ENCODE results near the gene CD2BP2. TPM values are rescaled to one million over a fixed set of nuclear protein-coding genes. Genes with fewer than 3 reads are reported as not detected.

CD2BP2 gene
- total and polyA plus RNA-seq, 2 donors (not counting 1 experiment from before 2014, with no cell fraction given): 26.1 to 80.1 TPM

DNA sequence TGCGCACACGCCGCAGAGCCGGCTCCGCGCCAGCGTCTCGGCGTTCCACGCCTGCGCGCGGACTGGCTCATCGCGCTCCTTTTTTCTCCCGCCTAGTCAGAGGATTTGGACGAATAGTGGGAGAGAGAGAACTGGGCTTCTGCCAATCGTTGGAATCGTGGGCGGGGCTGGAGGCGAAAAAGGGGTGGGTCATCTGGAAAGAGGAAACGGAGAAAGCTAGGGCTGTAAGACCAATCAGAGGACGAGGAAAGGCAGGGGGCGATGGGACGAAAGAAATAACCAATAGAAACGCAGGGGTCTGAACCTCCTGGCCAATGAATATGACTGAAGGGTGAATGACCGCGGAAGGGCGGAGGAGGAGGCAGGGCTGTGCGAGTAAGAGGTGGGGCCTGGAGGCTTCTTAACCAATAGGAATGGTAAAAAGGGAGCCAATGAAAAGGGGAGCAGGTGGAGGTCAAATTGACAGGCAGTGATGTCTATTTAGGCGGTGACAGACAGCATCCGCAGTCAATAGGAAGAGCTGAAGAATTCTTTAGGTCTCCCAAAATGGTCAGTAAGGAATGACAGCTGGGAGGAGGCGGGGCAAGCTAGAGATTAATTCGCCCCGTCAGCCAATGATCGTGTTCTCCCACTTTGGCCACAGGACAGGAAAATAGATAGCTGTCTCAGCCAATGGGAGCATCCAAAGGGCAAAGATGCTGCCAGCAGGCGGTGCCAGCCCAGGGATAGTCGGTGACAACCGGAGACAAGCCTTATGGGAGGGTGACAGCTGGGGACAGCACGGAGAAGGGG, 15.5 kb upstream of the CD2BP2 start, which contains the start of gene TBC1D10B:
Gene TBC1D10B (minus strand): TSS at position 39 of the 792 bp plus-strand sequence. CDS start 311 bp downstream, outside the sequence.
- peak within 1 kb of the TSS; percentile 93 for H3K4me2 ChIP-seq (replicated peaks; ENCODE audit: low read depth, low read length, poor library complexity, severe bottlenecking)
- H3K36me3 ChIP-seq (replicated peaks in 1 of 2; ENCODE audit: control extremely low read depth in 1 of 2, control insufficient read depth in 1 of 2, extremely low read depth in 1 of 2, insufficient read depth in 2 of 2, low read length in 1 of 2): peaks cover 0 to 3% of the 10 kb centered on the region in 2 experiments
- ATAC-seq (ENCODE audit: low read depth) (peak; percentile 82), DNase-seq (peak; percentile 99)
- peaks cover 37% of the 10 kb centered on the region for H4K20me1 ChIP-seq (ENCODE audit: control insufficient read depth, insufficient read depth, low read length, poor library complexity, severe bottlenecking)
- ChIA-PET CTCF (interaction anchor here (0.7 to 4.0 kb wide), 9 partner anchors 12 to 278 kb away, joined by 3 to 37 read pairs (median 7); partner anchors contain the start of genes CD2BP2, SEPTIN1, ZNF48 and ZNF771), POLR2A (interaction anchor here (0.6 to 2.2 kb wide), 17 partner anchors 12 to 312 kb away, joined by 3 to 13 read pairs (median 5); partner anchors contain the start of genes ALDOA, CD2BP2, CORO1A and DCTPP1)
- H2AFZ ChIP-seq (ENCODE audit: insufficient read depth, low read depth, low read length, poor library complexity, severe bottlenecking): peak within 1 kb of the TSS; percentile 68
- Mint-ChIP-seq H3K4me3 (peak within 1 kb of the TSS; percentile 86), H3K9me3 (ENCODE audit: insufficient read depth) (no peaks in the 10 kb centered on the region), H3K27me3 (no peaks in the 10 kb centered on the region), H3K4me1 (peaks cover 49% of the 10 kb centered on the region), H3K27ac (peak within 1 kb of the TSS; percentile 90)
- no peaks in the 10 kb centered on the region for H3K27me3 ChIP-seq (replicated peaks in 1 of 4; ENCODE audit: control extremely low read depth in 1 of 4, control insufficient read depth in 3 of 4, insufficient read depth in 4 of 4, low read length in 3 of 4)
- intact Hi-C loops (cut with micrococcal nuclease): loop anchor here (1.0 to 10.0 kb wide), 16 partner anchors 8 to 1446 kb away; partner anchors contain the start of genes ALDOA, CD2BP2, DCTPP1 and FBRS
- peak within 1 kb of the TSS; percentile 60 to 71 for H3K27ac ChIP-seq (ENCODE audit: low read length in 2 of 2)
- peak within 1 kb of the TSS; percentile 47 to 77 (median 70) for H3K4me3 ChIP-seq (ENCODE audit: control extremely low read depth in 1 of 5, extremely low read depth in 1 of 5, insufficient read depth in 1 of 5, low read depth in 2 of 5, low read length in 4 of 5)
- H3K79me2 ChIP-seq (ENCODE audit: control insufficient read depth, insufficient read depth, low read length): peaks cover 39% of the 10 kb centered on the region
- no peaks in the 10 kb centered on the region for H3K9me3 ChIP-seq (ENCODE audit: control extremely low read depth in 1 of 3, control insufficient read depth in 2 of 3, insufficient read depth in 1 of 3, low read length in 2 of 3)
- TF ChIP-seq CTCF (IDR thresholded peaks at IDR 0.05) (peak; percentile 26), EZH2 (IDR thresholded peaks at IDR 0.05; ENCODE audit: borderline replicate concordance, insufficient read depth, low read depth, low read length, poor library complexity, severe bottlenecking) (no peak)
- peaks cover 25 to 35% of the 10 kb centered on the region in 2 donors for H3K4me1 ChIP-seq (ENCODE audit: control insufficient read depth in 2 of 2, insufficient read depth in 2 of 2, low read length in 2 of 2)
- H3K9ac ChIP-seq (ENCODE audit: low read length): peak within 1 kb of the TSS; percentile 74
- WGBS (ENCODE audit: insufficient coverage): under 1% methylated on average over 39 of the region's 40 CpGs

Measured in B cell (primary cell).